BE2C (cell line): ENCODE results near the gene TGFBI.

Experiments
- DNase-seq: peaks from one replicate; pipeline ENCODE4 v3.0.0-alpha.2; 2020
- H3K27me3 ChIP-seq: fragments of 250-450 bp; sonication (Bioruptor Pico); 2 replicates; pipeline ENCODE4 v1.5.1; 2020; ENCODE audit warnings: mild to moderate bottlenecking
- H3K36me3 ChIP-seq: fragments of 250-450 bp; sonication (Bioruptor Pico); 2 replicates; pipeline ENCODE4 v1.5.1; 2020; ENCODE audit warnings: mild to moderate bottlenecking
- H3K4me1 ChIP-seq: fragments of 250-450 bp; sonication (Bioruptor Pico); 2 replicates; pipeline ENCODE4 v1.5.1; 2020
- H3K4me3 ChIP-seq: 2 replicates; pipeline ENCODE4 v1.5.1; 2011; ENCODE audit warnings: low read depth, low read length
- H3K9me3 ChIP-seq: fragments of 250-450 bp; sonication (Bioruptor Pico); 2 replicates; pipeline ENCODE4 v1.5.1; 2020
- CTCF ChIP-seq: IDR thresholded peaks from 2 replicates; pipeline ENCODE4 v1.5.1; 2012; ENCODE audit warnings: mild to moderate bottlenecking, low read depth, low read length

TGFBI gene

GRCh38 chr5:136109453-136110135, 80.8 kb downstream of the TGFBI start:
- no peaks in the 10 kb centered on the region; the same call in 1 of the 2 replicates for H3K27me3 ChIP-seq
- no peak for DNase-seq
- no peaks in the 10 kb centered on the region for H3K36me3 ChIP-seq
- TF ChIP-seq CTCF, result no peak
- no peaks in the 10 kb centered on the region for H3K9me3 ChIP-seq
- H3K4me1 ChIP-seq, result no peaks in the 10 kb centered on the region
- no peak overlapping the region for H3K4me3 ChIP-seq
